IPS-20b (cell line): ENCODE results near the gene COX18.
A peak's percentile ranks its signal among the peaks of the same experiment; 100 is the strongest.

Source experiments
- H3K27ac ChIP-seq: one replicate; pipeline ENCODE4 v1.5.1; 2013; ENCODE audit warnings: low read length
- H3K27me3 ChIP-seq: 2 replicates; pipeline ENCODE4 v1.6.1; 2013; ENCODE audit warnings: mild to moderate bottlenecking, low read length, inconsistent platforms; ENCODE audit not compliant: insufficient read depth
- H3K36me3 ChIP-seq: 2 replicates; pipeline ENCODE4 v1.6.1; 2013; ENCODE audit warnings: low read depth, mild to moderate bottlenecking, inconsistent platforms, low read length, moderate library complexity; ENCODE audit not compliant: insufficient read depth
- H3K4me1 ChIP-seq: 2 replicates; pipeline ENCODE4 v1.6.1; 2013; ENCODE audit warnings: mild to moderate bottlenecking, control low read depth, inconsistent platforms, low read length, moderate library complexity; ENCODE audit not compliant: insufficient read depth
- H3K4me3 ChIP-seq: 2 replicates; pipeline ENCODE4 v1.5.1; 2013; ENCODE audit warnings: mild to moderate bottlenecking, low read length, inconsistent platforms
- H3K9ac ChIP-seq: 2 replicates; pipeline ENCODE4 v1.6.1; 2013; ENCODE audit warnings: low read depth, mild to moderate bottlenecking, inconsistent platforms, low read length, moderate library complexity
- H3K9me3 ChIP-seq: 2 replicates; pipeline ENCODE4 v1.6.1; 2013; ENCODE audit warnings: mild to moderate bottlenecking, low read depth, low read length, inconsistent platforms; ENCODE audit not compliant: insufficient read depth

COX18 gene

GRCh38 chr4:73080789-73081188 lies 11.3 kb upstream of the COX18 start:
- H3K27ac ChIP-seq = no peak overlapping the region
- no peak overlapping the region for H3K4me3 ChIP-seq
- no peaks in the 10 kb centered on the region for H3K27me3 ChIP-seq
- no peaks in the 10 kb centered on the region for H3K4me1 ChIP-seq
- no peak overlapping the region for H3K9ac ChIP-seq
- no peaks in the 10 kb centered on the region for H3K9me3 ChIP-seq
- peaks cover 85% of the 10 kb centered on the region for H3K36me3 ChIP-seq

DNA sequence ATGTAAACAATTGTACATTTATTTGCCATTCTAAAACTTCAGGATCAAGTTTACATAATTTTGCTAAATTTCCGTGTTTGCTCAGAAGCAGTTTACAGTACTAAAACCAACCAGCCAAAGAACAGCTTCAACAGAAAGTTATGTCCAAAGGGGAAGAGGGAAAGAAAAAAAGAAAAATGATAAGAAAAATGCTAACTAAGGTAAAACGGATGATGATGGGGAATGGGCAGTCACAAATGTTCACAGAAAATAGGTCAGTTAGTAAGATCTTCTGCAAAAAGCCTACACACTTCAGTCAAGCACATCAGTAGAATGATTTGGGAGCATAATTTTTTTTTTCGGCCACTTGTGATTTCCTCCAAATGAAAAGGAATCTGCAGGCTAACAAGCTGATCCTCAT lies 6.3 kb upstream of the COX18 start:
- H3K27me3 ChIP-seq = no peaks in the 10 kb centered on the region
- H3K36me3 ChIP-seq = peaks cover 73% of the 10 kb centered on the region
- H3K9ac ChIP-seq = no peak overlapping the region
- H3K4me1 ChIP-seq = no peaks in the 10 kb centered on the region
- H3K9me3 ChIP-seq = no peaks in the 10 kb centered on the region
- no peak overlapping the region for H3K27ac ChIP-seq
- H3K4me3 ChIP-seq = no peak overlapping the region

- Histone ChIP-seq H3K27me3 (no peaks in the 10 kb centered on the region), H3K9ac (peak overlapping the region; percentile 87), H3K36me3 (peaks cover 48% of the 10 kb centered on the region), H3K4me3 (peak overlapping the region; percentile 77), H3K4me1 (peaks cover 8% of the 10 kb centered on the region; the same call in 1 of the 2 replicates), H3K27ac (peak overlapping the region; percentile 65), H3K9me3 (no peaks in the 10 kb centered on the region)
These were observed 516 bp upstream of the COX18 start for GRCh38 chr4:73070074-73070390.

DNA sequence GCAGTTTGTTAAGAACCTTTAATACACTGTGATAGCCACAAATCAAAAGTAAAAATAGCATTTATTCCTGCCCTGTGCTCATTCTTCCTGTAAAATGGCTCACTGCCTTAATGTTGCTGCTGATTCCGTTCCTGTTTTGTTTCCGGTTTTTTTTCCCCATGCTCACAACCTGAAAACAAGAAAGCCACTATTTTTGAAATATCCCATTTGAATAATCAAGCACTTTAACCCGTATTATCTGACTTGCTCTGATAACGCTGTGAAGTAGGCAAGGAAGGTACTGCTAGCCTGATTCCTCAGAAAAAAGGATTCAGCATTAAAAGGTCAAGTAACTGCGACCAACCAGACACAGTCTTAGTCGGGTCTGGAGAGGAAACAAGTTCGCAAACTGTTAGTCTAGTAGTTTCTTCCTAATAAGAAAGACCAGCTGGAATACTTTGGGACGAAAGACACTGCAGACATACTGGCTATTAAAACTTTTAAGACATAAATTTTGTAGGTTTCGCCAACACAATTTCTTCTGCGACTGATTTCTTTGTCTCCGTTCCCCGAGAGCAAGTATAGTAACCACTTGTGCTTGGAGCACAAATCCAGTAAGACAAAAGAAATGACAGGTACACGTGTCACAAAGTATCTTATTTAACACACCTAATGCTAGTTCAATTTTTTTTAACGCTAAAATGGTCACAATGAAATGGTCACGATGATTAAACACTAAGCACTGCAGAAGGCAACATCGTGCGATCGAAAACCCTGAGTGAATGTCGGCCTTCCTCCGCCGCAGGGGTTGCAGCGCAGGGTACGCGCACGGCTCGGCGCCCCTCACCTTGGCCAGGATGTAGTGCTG lies 802 bp downstream of the COX18 start:
- Histone ChIP-seq H3K9ac (peak overlapping the region; percentile 87), H3K9me3 (no peaks in the 10 kb centered on the region), H3K4me3 (peak overlapping the region; percentile 77), H3K27ac (peak overlapping the region; percentile 58), H3K4me1 (peaks cover 8% of the 10 kb centered on the region; the same call in 1 of the 2 replicates), H3K36me3 (peaks cover 44% of the 10 kb centered on the region), H3K27me3 (no peaks in the 10 kb centered on the region)

GRCh38 chr4:73067971-73068394 lies 1.5 kb downstream of the COX18 start:
- H3K9ac ChIP-seq = peak overlapping the region; percentile 87; the same call in 1 of the 2 replicates
- H3K36me3 ChIP-seq = peaks cover 43% of the 10 kb centered on the region
- H3K27ac ChIP-seq = no peak overlapping the region
- no peaks in the 10 kb centered on the region for H3K9me3 ChIP-seq
- H3K4me1 ChIP-seq = peaks cover 8% of the 10 kb centered on the region; the same call in 1 of the 2 replicates
- peak overlapping the region; percentile 77 for H3K4me3 ChIP-seq
- H3K27me3 ChIP-seq = no peaks in the 10 kb centered on the region

GRCh38 chr4:73066928-73067327 lies 2.6 kb downstream of the COX18 start:
- H3K27ac ChIP-seq = no peak overlapping the region
- peaks cover 48% of the 10 kb centered on the region for H3K36me3 ChIP-seq
- H3K4me3 ChIP-seq = no peak overlapping the region
- peaks cover 8% of the 10 kb centered on the region; the same call in 1 of the 2 replicates for H3K4me1 ChIP-seq
- no peaks in the 10 kb centered on the region for H3K27me3 ChIP-seq
- no peaks in the 10 kb centered on the region for H3K9me3 ChIP-seq
- H3K9ac ChIP-seq = 0 out of 2 replicates have a peak overlapping the region, but pooled peaks have one; percentile 10

GRCh38 chr4:73066445-73066844 lies 3.1 kb downstream of the COX18 start:
- Histone ChIP-seq H3K9ac (no peak overlapping the region), H3K4me1 (peaks cover 8% of the 10 kb centered on the region; the same call in 1 of the 2 replicates), H3K27ac (no peak overlapping the region), H3K27me3 (no peaks in the 10 kb centered on the region), H3K4me3 (no peak overlapping the region), H3K36me3 (peaks cover 52% of the 10 kb centered on the region), H3K9me3 (no peaks in the 10 kb centered on the region)

DNA sequence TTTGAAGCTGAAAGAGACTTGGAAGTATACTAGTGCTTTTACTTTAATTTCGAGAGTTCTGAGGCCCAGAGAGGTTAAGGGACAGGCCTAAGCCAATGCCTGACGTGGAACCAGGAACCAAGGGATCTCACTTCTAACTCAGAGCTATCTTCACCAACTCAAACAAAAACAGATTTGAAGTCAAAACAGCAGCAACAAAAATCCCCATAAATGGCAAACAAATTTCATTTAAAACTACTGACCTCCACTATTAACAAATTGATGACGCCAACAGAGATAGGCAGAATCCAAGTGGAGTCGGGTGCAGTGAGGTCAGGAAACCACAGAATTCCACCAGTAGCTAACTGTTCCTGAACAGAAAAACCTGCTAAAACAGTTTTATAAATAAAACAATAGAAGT lies 5.0 kb downstream of the COX18 start:
- Histone ChIP-seq H3K9ac (no peak overlapping the region), H3K9me3 (no peaks in the 10 kb centered on the region), H3K4me3 (no peak overlapping the region), H3K36me3 (peaks cover 69% of the 10 kb centered on the region), H3K4me1 (peaks cover 6% of the 10 kb centered on the region; the same call in 1 of the 2 replicates), H3K27ac (no peak overlapping the region), H3K27me3 (no peaks in the 10 kb centered on the region)

DNA sequence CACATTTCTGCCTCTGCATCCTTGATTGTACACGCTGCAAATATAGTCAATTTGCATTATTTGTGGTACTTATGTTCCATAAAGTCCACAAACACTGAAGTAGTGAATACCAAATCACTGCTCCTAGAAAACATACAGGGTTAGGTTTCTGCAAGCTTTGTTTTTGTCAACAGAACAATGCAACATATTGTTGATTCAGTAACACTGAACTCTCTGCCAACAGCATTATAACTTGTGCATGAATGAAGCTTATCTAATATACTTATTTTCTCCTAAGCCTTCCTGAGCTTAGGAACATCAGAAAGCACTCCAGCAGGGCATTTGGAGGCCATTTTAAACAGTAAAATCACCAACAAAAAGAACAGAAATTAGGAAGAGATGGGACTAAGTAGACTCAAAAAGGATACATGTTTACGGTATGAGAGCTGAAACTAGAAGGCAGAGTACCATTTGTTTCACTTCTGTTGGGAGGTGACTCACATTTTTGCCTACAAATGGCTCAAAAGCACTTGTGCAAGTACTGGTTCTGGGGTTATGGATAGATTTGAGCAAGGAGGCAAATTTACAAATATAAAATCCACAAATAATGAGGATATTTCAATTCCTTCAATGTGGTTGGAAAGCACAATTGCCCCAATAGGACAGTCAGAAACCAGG lies 14.1 kb downstream of the COX18 start:
- H3K9me3 ChIP-seq = no peaks in the 10 kb centered on the region
- peaks cover 27% of the 10 kb centered on the region for H3K4me1 ChIP-seq
- no peak overlapping the region for H3K27ac ChIP-seq
- H3K9ac ChIP-seq = peak overlapping the region; percentile 7; the same call in 1 of the 2 replicates
- H3K27me3 ChIP-seq = no peaks in the 10 kb centered on the region
- peaks cover 55% of the 10 kb centered on the region for H3K36me3 ChIP-seq
- H3K4me3 ChIP-seq = no peak overlapping the region

- H3K36me3 ChIP-seq = peaks cover 42% of the 10 kb centered on the region
- H3K4me1 ChIP-seq = peaks cover 27% of the 10 kb centered on the region
- 0 out of 2 replicates have a peak overlapping the region, but pooled peaks have one; percentile 2 for H3K4me3 ChIP-seq
- no peaks in the 10 kb centered on the region for H3K9me3 ChIP-seq
- peak overlapping the region; percentile 18; the same call in 1 of the 2 replicates for H3K9ac ChIP-seq
- H3K27ac ChIP-seq = peak overlapping the region; percentile 42
- no peaks in the 10 kb centered on the region for H3K27me3 ChIP-seq
These were observed 15.5 kb downstream of the COX18 start for GRCh38 chr4:73053974-73054480.

DNA sequence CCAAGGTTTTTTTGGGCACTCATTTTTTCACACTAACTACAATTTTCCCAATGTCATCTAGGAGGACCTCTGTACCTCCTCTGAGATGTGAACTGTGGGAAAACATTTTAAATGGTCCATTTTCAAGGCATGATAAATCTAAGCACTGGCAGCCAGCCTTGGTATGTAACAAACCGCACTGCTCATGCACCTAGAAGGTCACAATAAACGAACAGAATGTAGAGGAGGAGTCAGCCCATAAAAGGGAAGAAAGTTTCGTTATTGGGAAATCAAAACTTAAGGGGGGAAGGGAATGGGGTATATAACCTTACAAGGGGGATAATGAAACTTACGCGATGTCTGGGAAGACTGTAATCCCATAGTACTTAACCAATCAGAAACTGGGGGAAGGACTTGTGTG lies 16.4 kb downstream of the COX18 start:
- Histone ChIP-seq H3K9me3 (no peaks in the 10 kb centered on the region), H3K36me3 (peaks cover 32% of the 10 kb centered on the region)

More for the DNA sequence above, 16.4 kb downstream of the COX18 start:
- H3K4me1 ChIP-seq = peaks cover 27% of the 10 kb centered on the region
- no peak overlapping the region for H3K4me3 ChIP-seq
- H3K27ac ChIP-seq = no peak overlapping the region
- H3K9ac ChIP-seq = no peak overlapping the region
- no peaks in the 10 kb centered on the region for H3K27me3 ChIP-seq
